ENCODE results near the gene OMG. TPM values are rescaled to one million over a fixed set of nuclear protein-coding genes. Genes with fewer than 3 reads are reported as not detected.
"Not testable (repeated sequence)": the region's sequence is repeated elsewhere in the genome, so short reads cannot be mapped to it uniquely, and the experiment has no call there.

The OMG gene
- total and polyA plus RNA-seq, 3 donors from 2014 or later = 0.95 TPM; not detected in 2

DNA sequence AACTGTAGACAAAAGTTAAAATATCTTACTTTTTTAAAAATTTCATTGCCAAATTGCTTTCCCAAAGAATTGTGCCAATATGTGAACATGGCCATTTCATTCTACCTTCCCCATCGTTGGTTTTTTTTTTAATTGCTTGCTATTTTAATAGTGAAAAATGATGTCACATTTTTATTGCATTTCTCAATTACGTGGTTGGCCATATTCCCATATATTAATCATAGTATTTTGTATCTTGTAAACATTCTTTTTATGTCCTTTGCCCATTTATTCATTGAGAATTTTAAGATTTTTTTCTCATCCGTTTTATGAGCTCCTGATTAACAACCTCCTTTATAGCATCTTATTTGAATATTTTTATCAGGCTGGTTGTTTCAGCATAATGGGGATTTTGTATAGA is 7.2 kb downstream of the OMG start:
- WGBS, 2 donors = 80 to 89% methylated on average over 3 of the region's 3 CpGs
- TF ChIP-seq, protein P1, sequence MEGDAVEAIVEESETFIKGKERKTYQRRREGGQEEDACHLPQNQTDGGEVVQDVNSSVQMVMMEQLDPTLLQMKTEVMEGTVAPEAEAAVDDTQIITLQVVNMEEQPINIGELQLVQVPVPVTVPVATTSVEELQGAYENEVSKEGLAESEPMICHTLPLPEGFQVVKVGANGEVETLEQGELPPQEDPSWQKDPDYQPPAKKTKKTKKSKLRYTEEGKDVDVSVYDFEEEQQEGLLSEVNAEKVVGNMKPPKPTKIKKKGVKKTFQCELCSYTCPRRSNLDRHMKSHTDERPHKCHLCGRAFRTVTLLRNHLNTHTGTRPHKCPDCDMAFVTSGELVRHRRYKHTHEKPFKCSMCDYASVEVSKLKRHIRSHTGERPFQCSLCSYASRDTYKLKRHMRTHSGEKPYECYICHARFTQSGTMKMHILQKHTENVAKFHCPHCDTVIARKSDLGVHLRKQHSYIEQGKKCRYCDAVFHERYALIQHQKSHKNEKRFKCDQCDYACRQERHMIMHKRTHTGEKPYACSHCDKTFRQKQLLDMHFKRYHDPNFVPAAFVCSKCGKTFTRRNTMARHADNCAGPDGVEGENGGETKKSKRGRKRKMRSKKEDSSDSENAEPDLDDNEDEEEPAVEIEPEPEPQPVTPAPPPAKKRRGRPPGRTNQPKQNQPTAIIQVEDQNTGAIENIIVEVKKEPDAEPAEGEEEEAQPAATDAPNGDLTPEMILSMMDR (IDR thresholded peaks at IDR 0.05) = no peak
- TF ChIP-seq POLR2A (IDR thresholded peaks at IDR 0.05) = no peak

GRCh38 chr17:31287932-31288331 is 9.1 kb downstream of the OMG start:
- H3K9me3 ChIP-seq; intact Hi-C loops (cut with DNase I; ENCODE audit: low total_unique reads); DNase-seq; H3K36me3 ChIP-seq (ENCODE audit: low read depth, missing control alignments); H3K4me1 ChIP-seq; H3K27me3 ChIP-seq; H3K4me3 ChIP-seq; H3K27ac ChIP-seq: not testable (repeated sequence)
- WGBS, 2 donors = 90 to 100% methylated on average over 1 of the region's 1 CpG

More for the DNA sequence above, 7.2 kb downstream of the OMG start:
- no peak overlapping the region for H3K27ac ChIP-seq
- no peak for DNase-seq
- no peaks in the 10 kb centered on the region for H3K4me1 ChIP-seq
- H3K4me3 ChIP-seq = no peak overlapping the region
- no peaks in the 10 kb centered on the region for H3K36me3 ChIP-seq (ENCODE audit: low read depth, missing control alignments)
- no peaks in the 10 kb centered on the region for H3K27me3 ChIP-seq
- intact Hi-C loops (cut with DNase I; ENCODE audit: low total_unique reads) = no loop called here
- no peaks in the 10 kb centered on the region for H3K9me3 ChIP-seq

GRCh38 chr17:31286587-31286986 is 10.5 kb downstream of the OMG start:
- H3K36me3 ChIP-seq (ENCODE audit: low read depth, missing control alignments) = no peaks in the 10 kb centered on the region
- TF ChIP-seq, protein P1 (IDR thresholded peaks at IDR 0.05) = no peak
- no peak for TF ChIP-seq POLR2A (IDR thresholded peaks at IDR 0.05)
- no peaks in the 10 kb centered on the region for H3K27me3 ChIP-seq
- no peak for DNase-seq
- 61 to 82% methylated on average over 1 of the region's 1 CpG for WGBS, 2 donors
- H3K27ac ChIP-seq = no peak overlapping the region
- no peaks in the 10 kb centered on the region for H3K9me3 ChIP-seq
- intact Hi-C loops (cut with DNase I; ENCODE audit: low total_unique reads) = no loop called here
- no peak overlapping the region for H3K4me3 ChIP-seq
- no peaks in the 10 kb centered on the region for H3K4me1 ChIP-seq

- intact Hi-C loops (cut with DNase I; ENCODE audit: low total_unique reads) = no loop called here
- Histone ChIP-seq H3K36me3 (ENCODE audit: low read depth, missing control alignments) (no peaks in the 10 kb centered on the region), H3K9me3 (no peaks in the 10 kb centered on the region), H3K4me3 (no peak overlapping the region), H3K27ac (no peak overlapping the region), H3K27me3 (no peaks in the 10 kb centered on the region), H3K4me1 (no peaks in the 10 kb centered on the region)
- TF ChIP-seq, protein P1 (IDR thresholded peaks at IDR 0.05) = no peak
- no peak for TF ChIP-seq POLR2A (IDR thresholded peaks at IDR 0.05)
- DNase-seq = no peak
Measured at GRCh38 chr17:31283841-31284240, 13.2 kb downstream of the OMG start.

DNA sequence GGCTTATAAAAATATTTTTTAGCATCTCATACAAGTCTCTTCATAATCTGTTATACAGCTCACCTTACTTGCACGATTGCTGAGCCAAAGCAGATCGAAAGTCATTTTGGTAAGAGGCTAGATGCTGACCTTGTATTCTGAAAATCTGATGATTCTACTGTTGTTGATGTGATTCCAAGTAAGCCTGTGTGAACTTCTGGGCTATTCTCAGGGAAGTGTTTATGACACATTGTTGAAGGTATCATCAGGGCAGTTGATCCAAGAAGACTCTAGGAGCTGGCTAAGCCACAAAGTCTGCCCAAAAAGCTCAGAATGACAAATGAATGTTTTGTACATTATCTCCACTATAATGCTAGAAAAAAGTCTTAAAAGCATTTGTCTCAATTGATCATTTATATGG is 16.0 kb downstream of the OMG start:
- no peaks in the 10 kb centered on the region for H3K9me3 ChIP-seq
- WGBS, 2 donors = 83 to 93% methylated on average over 2 of the region's 2 CpGs
- no peak overlapping the region for H3K4me3 ChIP-seq
- H3K27ac ChIP-seq = no peak overlapping the region
- H3K27me3 ChIP-seq = no peaks in the 10 kb centered on the region
- H3K4me1 ChIP-seq = no peaks in the 10 kb centered on the region
- intact Hi-C loops (cut with DNase I; ENCODE audit: low total_unique reads) = no loop called here
- TF ChIP-seq POLR2A (IDR thresholded peaks at IDR 0.05) = no peak
- TF ChIP-seq, protein P1 (IDR thresholded peaks at IDR 0.05) = no peak
- no peak for DNase-seq
- no peaks in the 10 kb centered on the region for H3K36me3 ChIP-seq (ENCODE audit: low read depth, missing control alignments)

Data from testis (tissue), 3 donors.